GM15510 (cell line): Measurements from ENCODE around the gene MYH9.
A peak's percentile ranks its signal among the peaks of the same experiment; 100 is the strongest.

Experiments used
- POLR2A ChIP-seq: IDR thresholded peaks from 3 replicates; pipeline ENCODE4 v1.6.1; 2011; ENCODE audit warnings: borderline replicate concordance; ENCODE audit not compliant: insufficient read length; ENCODE audit errors: extremely low read depth

Gene MYH9

DNA sequence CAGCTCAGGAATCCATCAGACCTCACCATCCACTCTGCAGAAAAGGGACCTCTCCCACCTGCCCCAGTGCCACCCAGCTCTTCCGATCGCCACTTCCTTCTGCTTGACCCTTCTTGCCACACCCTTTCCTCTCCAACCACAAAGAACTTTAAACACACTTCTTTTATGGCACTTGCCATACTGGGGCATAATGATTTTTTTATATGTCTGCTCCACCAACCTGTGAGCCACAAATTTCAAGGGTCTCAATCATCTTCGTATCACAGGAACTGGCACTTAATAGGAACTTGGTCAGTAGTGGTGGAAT is 11.7 kb upstream of the MYH9 start:
- TF ChIP-seq POLR2A = no peak

- no peak for TF ChIP-seq POLR2A
These were observed 11.1 kb upstream of the MYH9 start for GRCh38 chr22:36398601-36399471.

GRCh38 chr22:36397131-36398093 is 9.6 kb upstream of the MYH9 start:
- no peak for TF ChIP-seq POLR2A

DNA sequence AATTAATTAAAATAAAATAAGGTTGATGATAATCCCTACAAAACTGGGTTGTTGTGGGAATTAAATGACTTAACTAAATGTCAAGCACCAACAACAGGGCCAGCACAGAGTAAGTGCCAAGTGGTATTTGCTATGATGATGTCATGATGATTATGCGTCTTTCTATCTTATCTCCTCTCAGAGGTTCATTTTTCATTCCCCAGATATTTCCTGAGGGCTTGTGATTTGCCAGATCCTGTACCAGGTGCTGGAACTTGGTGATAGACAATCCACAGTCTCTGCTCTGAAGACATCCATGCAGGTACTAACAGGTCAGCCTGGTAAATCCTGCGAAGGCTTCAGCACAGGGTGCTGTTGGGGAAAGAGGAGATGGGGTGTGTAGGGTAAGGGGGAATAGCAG is 8.1 kb upstream of the MYH9 start:
- TF ChIP-seq POLR2A = no peak

DNA sequence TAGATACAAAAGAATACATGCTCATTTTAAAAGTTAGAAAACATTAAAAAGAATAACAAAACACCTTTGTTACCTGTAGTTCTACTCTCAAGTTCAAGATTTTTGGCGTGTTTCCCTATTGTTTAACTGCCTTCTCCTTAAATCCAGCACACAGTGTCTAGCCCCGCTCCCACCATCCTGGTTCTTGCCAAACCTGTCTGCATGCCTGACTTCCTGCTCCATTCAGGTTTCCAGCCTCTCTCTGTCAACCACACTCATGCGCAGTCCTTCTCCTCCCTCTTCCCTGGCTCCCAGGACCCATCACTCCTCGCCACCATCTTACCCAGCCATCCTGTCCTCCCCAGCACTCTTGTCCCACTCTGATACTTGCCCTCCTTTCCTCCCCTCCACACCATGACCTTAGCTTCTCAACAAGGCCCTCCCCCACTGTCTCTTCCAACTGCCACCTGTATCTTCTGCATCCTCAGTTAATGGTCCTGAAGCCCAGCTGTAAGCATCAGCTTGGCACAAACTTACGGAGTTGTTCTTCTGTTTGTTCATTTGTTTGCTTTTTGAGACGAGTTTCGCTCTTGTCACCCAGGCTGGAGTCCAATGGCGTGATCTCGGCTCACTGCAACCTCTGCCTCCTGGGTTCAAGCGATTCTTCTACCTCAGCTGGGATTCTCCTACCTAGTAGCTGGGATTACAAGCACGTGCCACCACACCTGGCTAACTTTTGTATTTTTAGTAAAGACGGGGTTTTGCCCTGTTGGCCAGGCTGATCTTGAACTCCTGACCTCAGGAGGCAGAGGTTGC is 7.5 kb upstream of the MYH9 start:
- TF ChIP-seq POLR2A = no peak

- no peak for TF ChIP-seq POLR2A
These were observed 3.9 kb upstream of the MYH9 start for GRCh38 chr22:36391638-36392037.

- peak; percentile 96 for TF ChIP-seq POLR2A
These were observed 133 bp downstream of the MYH9 start for GRCh38 chr22:36387709-36387958.

DNA sequence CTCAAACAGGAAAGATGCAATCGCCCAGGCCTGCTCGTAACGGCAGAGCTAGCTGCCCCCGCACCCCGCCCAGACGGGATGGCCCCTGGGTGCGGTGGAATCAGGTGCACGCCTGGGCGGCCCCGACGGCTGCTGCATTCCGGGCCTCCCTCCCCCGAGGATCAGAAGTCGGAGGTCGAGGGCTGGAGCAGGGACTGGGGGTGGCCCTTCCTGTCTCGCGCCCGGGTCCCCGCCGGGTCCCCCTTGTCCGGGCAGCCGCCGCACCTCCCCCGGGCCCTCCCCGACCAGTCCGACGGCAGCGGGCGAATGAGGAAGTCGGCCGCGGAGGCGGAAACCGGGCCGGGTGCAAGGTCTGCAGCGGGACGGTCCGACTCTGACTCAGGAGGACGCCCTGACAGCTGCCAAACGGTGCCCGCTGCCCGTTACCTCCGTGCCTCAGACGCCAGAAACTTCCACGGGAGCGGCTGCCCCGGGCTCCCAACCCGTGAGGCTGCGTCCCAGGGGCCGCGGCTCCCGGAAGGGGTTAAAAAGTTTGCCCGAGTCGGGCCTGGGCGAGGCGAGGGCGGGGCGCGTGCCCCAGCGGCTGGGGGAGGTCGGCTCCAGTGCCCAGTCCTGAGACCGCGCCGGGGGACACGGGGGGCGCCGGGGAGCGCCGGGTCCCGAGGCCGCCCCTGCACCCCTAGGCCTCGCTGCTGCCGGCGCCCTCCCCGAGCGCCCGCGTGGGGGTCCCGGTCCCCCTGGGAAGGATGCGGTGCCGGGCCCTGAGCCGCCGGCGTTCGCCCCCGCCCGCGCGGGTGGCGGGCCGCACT is 663 bp downstream of the MYH9 start:
- TF ChIP-seq POLR2A = peak; percentile 3

DNA sequence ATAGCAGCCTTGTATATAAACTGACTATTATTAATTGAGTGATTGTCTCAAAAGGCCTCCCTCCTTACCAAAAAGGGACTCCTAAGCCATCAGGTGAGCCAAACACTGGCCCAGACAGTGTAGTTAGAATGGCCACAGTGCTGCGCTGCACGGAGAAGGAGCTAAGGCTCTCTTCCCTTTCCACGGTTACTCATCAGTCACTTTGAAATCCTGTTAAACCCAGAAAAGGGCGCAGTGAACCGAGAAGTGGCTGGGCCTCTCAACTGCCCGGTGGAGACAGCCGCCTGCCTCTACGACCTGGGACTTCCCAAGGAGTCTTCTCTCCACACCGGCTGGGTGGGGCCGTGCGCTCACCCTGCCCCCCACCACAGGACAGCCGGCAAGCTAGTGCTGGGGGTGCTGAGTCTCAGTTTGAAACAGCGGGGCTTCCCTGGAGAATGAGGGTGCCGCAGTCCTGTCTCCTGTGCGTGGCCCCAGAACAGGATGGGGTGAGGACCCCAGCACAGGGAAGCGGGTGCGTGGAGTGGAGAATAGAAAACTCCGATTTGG is 1.3 kb downstream of the MYH9 start:
- TF ChIP-seq POLR2A = no peak

- TF ChIP-seq POLR2A = no peak
These were observed 2.0 kb downstream of the MYH9 start for GRCh38 chr22:36385491-36386350.

- no peak for TF ChIP-seq POLR2A
These were observed 2.8 kb downstream of the MYH9 start for GRCh38 chr22:36384766-36385481.

DNA sequence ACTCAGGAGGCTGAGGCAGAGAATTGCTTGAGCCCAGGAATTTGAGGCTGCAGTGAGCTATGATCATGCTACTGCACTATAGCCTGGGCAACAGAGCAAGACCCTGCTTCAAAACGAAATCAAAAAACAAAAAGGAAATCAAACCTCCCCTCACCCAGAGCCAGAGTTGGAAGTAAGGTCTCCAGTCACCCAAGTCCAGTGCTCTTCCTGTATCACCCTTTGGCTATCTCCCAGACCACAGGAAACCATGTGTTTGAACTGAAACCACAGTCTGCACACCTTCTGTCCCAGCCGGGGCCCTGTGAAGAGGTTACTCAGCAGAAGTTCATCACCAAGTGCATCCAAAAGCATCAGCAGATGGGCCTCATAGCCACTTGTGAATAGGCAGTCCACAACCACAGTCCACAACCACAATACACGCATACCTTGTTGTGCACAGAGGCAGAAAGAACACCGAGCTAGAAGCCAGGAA is 4.6 kb downstream of the MYH9 start:
- TF ChIP-seq POLR2A = no peak

GRCh38 chr22:36381513-36382128 is 6.1 kb downstream of the MYH9 start:
- TF ChIP-seq POLR2A = no peak
